GM12891 (cell line): ENCODE data around the gene NFE2L2.

ENCODE experiments used
- POLR2A ChIP-seq: IDR thresholded peaks from 2 replicates; pipeline ENCODE4 v1.6.1; 2011; ENCODE audit warnings: low read depth, low read length, control low read depth
- POLR2AphosphoS5 ChIP-seq: IDR thresholded peaks from 2 replicates; pipeline ENCODE4 v1.6.1; 2011; ENCODE audit warnings: low read depth, low read length, control low read depth
- SPI1 ChIP-seq: IDR thresholded peaks from 2 replicates; pipeline ENCODE4 v1.6.1; 2011; ENCODE audit warnings: low read depth, low read length, control low read depth

- TF ChIP-seq POLR2A (no peak), SPI1 (no peak), POLR2AphosphoS5 (no peak)
Observed at GRCh38 chr2:177306550-177306949, 42.0 kb upstream of the NFE2L2 start.
